ENCODE measurements around the gene KRTAP5-7.
A peak's percentile ranks its signal among the peaks of the same experiment; 100 is the strongest.
"Not testable (repeated sequence)": the region's sequence is repeated elsewhere in the genome, so short reads cannot be mapped to it uniquely, and the experiment has no call there.

KRTAP5-7 gene

DNA sequence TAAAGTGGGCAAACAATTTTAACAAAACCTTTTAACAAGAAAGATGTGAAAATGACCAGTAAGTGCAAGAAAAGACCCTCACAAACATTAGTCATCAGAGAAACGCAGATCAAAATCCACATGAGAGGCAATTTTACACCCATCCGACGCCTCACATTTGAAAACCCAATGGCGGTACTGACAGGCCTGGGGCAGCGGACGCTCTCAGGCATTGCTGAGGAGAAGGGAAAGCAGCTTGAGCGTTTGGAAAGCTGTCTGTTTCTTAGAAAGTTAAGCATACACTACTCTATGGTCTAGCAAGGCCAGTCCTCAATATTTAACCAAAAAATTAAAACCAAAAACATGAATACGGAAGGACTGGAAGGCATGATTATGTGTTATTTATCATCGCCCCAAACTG lies 8.8 kb downstream of the KRTAP5-7 start:
- DNase-seq, result no peak

DNA sequence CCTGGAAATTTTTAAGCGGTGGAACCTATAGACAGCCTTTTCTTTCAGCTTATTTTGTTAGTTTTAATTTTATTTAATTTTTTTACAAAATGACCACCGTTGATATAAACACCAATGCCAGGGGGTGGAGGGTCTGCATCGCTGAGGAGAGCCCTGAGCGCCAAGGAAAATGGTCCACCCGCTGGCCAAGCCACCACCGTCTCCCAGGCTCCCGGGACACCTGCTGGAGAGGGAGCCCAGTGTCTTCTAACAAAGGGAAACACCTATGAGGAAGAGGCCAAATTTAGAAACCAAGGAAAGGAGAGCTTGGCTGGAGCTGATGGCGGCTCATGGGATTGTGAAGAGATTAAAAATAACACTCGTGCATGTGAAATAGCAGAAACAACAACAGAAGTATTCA lies 10.5 kb downstream of the KRTAP5-7 start:
- DNase-seq, result no peak

DNA sequence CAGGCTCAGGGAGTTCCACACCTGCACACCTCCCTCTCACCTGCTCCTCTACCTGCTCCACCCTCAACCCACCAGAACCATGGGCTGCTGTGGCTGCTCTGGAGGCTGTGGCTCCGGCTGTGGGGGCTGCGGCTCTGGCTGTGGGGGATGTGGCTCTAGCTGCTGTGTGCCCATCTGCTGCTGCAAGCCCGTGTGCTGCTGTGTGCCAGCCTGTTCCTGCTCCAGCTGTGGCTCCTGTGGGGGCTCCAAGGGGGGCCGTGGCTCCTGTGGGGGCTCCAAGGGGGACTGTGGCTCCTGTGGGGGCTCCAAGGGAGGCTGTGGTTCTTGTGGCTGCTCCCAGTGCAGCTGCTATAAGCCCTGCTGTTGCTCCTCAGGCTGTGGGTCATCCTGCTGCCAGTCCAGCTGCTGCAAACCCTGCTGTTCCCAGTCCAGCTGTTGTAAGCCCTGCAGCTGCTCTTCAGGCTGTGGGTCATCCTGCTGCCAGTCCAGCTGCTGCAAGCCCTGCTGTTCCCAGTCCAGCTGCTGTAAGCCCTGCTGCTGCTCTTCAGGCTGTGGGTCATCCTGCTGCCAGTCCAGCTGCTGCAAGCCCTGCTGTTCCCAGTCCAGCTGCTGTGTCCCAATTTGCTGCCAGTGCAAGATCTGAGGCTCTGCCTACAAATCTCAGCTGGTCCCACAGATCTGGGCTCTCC lies 11.1 kb downstream of the KRTAP5-7 start, which contains the start of gene KRTAP5-8:
KRTAP5-8 (plus strand) TSS at position 49 of the 689 bp plus-strand sequence; CDS start at position 80, 31 bp downstream.
- not testable (repeated sequence) for DNase-seq

DNA sequence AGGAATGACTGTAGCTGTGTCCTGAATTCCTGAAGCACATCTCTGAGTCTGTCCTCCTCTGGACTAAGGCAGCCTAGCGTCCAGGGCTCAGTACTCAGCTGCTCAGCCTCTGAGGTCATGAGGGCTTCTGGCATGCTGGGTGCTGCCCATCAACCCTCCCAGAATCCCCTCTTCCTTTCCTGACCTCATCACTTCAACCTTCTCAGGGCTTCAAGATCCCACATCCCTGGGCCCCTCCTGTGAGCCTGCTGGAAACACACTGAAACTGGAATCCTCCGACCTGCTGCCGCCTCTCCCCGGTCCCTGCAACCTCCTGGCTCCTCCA lies 11.6 kb downstream of the KRTAP5-7 start:
- DNase-seq, result no peak

DNA sequence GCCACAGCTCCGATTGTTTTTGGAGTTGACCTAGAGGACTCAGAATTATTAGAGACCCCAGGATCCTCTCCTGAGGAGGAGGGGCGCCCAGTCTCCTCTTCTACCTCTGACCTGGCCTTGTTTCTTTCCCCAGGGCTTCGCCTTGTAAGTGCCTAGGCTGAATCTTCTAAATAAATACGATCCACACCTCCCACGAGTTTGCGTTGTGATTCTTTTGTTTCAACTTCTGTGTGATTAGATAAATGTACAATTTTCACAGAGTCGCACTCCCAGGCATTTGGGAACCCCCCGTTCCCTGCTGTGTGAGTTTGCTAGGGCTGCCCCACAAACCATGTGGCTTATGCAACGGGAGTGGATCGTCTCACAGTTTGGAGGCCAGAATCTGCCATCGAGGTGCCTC lies 11.9 kb downstream of the KRTAP5-7 start:
- DNase-seq, result no peak

DNA sequence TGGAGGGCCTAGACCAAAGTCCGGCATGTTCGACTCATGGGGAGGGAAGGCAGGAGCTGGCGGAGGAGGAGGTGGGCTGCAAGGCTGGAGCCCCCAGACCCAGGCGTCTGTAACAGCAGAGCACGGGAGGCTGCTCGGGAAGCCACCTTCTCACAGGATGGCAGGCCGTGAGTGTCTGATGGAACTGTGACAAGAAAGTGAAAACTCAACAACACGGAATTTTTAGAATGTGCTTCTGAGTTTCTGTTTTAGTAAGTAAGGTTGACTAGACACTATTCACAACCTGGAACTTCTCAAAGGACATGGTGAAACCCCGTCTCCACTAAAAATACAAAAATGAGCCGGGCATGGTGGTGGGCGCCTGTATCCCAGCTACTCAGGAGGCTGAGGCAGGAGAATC lies 12.9 kb downstream of the KRTAP5-7 start:
- DNase-seq, result not testable (repeated sequence)

DNA sequence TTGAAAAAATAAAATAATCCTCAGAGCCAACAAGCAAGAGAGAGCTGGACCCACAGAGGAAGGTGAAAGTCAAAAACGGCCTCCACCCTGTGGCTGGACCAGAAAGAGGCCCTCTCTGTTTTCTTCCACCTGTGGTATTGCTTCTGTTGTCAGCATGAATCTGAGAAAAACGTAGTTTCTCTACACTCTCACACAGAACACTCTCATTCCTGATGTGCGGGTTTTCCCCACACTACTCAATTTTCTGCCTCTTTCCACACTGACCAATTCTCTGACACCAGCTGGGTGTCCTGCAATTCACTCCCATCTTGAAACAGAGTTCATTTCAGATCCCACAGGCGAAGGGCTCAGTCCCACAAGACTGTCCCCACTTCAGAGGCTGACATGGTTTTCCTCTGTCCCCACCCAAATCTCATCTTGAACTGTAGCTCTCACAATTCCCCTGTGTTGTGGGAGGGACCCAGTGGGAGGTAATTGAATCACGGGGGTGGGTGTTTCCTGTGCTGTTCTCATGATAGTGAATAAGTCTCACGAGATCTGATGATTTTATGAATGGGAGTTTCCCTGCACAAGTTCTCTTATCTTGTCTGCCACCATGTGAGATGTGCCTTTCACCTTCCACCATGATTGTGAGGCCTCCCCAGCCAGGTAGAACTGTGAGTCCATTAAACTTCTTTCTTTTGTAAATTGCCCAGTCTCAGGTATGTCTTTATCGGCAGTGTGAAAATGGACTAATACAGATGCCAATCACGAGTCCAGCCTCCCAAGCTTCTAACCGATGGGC lies 13.6 kb downstream of the KRTAP5-7 start:
- not testable (repeated sequence) for DNase-seq

DNA sequence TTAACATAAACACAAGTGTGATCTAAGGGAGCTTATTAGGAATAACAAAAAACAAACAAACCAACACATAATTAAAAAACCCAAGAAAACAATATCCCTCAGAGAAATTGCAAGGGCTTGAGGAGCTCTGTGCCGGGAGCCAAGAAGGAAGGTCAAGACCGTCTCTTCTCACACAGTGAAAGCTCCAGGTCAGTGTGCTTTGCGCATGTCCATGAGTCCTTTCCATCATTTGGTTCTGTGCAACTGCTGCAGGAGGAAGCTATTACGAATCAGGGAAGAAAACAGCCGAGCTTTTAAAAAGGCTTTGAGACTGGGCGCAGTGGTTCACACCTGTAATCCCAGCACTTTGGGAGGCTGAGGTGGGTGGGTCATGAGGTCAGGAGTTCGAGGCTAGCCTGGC lies 15.3 kb downstream of the KRTAP5-7 start:
- no peak for DNase-seq

DNA sequence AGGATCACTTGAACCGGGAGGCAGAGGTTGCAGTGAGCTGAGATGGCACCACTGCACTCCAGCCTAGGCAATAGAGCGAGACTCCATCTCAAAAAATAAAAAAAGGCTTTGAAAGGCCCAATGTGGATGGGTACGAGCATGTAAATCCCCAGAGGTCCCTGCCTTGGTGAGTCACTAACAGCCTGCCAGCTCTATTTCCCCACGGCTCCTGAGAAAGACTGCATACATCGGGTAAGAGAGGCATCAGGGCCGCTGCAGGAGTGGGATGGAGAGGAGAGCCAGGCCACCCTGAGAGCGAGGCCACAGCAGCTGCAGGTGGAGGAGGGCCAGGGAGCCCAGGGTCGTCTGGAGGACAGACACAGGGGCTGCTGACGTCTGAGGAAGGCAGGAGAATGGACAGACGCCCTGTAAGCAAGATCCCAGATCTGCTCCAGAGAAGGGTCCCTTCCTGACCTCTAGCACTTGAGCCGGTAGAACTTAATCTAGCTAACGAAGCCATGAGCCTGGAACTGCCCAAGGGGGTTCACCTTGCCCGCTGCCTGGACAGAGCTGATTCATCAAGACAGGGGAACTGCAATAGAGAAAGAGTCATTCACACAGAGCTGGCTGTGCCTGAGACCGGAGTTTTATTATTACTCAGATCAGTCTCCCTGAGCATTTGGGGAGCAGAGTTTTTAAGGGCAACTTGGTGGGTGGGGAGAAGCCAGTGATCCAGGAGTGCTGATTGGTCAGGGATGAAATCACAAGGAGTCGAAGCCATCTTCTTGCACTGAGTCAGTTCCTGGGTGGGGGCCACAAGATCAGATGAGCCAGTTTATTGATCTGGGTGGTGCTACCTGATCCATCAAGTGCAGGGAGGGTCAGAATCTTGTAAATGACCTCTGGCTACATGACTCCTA lies 16.1 kb downstream of the KRTAP5-7 start:
- peak; percentile 26 for DNase-seq

DNA sequence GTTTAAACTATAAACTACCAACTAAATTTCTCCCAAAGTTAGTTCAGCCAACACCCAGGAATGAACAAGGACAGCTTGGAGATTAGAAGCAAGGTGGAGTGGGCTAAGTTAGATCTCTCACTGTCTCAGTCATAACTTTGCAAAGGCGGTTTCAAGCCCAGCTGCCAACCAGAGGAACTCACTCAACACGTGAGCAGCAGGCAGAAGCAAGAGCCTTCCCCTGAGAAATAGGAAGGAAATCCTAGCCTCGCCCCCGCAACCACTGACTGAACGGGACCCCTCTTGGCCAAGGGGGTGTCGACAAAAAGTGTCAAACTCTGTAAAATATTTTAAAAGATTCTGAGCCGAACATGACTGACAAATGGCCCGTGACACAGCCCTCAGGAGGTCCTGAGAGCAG lies 16.8 kb downstream of the KRTAP5-7 start:
- DNase-seq, result no peak

DNA sequence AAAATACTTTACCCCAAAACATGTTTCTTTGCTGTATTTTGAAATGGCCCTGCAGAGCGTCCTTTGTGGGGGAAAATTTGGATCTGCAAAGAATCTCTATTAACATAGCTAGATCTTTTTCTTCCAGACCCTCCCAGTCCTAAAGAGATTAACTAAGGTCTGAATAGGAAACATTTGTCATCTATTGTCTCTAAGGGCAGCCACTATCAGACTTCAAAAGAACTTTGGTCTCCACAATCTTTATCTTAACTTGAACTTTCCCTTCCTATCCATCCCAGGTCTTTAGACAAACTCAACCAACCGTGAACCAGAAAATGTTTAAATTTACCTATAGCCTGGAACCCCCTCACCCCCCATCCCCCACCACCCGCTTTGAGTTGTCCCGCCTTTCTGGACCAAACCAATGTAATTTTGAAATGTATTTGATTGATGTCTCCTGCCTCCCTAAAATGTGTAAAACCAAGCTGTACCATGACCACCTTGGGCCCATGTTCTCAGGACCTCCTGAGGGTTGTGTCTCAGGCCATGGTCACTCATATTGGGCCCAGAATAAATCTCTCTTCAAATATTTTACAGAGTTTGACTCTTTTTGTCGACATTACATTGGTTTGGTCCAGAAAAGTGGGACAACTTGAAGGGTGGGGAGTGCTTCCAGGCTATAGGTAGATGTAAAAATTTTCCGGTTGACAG lies 17.6 kb downstream of the KRTAP5-7 start:
- DNase-seq, result no peak

DNA sequence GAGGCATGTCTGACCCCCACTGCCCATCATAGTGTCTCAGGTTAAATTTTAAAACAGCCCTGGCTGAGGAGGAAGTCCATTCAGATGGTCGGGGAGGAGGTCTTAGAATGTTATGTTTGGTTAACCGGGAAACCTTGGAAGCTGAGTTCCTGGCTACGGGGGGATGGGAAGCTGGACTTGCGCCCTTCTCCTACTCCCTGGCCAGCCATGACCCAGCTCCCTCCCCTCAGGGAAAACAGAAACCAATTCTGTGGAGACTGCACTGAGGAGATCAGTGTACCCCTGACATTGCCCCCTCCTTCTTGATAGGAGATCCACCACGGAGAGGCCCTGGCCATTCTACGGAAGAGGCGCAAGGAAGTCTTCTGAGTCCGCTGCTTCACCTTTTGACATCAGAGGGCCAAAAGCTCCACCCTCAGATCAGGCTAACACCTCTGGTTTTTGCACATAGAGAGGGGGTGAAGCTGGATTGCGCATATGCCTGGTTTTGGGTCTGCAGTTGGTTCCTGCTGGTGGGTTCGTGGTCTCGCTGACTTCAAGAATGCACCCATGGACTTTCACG lies 18.4 kb downstream of the KRTAP5-7 start:
- DNase-seq, result no peak

DNA sequence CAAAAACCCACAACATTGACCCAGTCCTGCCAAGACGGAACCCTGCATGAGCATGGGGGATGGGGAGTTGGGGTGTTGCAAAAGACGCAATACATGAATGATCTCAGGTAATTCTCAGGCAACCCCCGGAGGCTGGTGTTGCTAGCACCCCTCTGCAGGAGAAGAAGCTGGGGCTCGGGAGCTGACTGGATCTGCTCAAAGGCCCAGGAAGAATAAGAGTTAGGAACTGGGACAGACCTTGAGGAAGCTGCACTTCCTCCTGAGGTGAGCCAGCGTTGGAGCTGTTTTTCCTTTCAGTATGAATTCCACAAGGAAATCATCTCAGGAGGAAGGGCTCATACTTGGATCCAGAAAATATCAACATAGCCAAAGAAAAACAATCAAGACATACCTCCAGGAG lies 21.1 kb downstream of the KRTAP5-7 start, which contains the start of gene KRTAP5-9:
KRTAP5-9 (plus strand) TSS at position 301 of the 400 bp plus-strand sequence. CDS start 238 bp downstream, outside the sequence.
- DNase-seq, result no peak

DNA sequence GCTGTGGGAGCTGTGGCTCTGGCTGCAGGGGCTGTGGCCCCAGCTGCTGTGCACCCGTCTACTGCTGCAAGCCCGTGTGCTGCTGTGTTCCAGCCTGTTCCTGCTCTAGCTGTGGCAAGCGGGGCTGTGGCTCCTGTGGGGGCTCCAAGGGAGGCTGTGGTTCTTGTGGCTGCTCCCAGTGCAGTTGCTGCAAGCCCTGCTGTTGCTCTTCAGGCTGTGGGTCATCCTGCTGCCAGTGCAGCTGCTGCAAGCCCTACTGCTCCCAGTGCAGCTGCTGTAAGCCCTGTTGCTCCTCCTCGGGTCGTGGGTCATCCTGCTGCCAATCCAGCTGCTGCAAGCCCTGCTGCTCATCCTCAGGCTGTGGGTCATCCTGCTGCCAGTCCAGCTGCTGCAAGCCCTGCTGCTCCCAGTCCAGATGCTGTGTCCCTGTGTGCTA lies 21.7 kb downstream of the KRTAP5-7 start:
- DNase-seq, result no peak

DNA sequence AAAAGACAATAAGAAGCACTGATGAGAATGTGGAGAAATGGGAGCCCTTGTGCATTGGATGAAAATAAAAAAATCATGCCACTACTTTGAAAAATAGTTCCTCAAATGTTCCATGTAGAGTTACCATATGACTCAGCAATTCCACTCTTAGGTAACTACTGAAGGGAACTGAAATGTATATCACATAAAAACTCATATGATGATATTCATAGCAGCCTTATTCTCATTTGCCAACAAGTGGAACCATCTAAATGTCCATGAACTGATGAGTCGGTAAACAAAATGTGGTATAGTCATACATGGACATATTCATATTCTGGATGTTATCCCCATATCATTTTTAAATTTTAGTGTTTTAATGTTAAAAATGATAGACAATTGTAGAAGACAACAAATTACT lies 24.6 kb downstream of the KRTAP5-7 start:
- no peak for DNase-seq

DNA sequence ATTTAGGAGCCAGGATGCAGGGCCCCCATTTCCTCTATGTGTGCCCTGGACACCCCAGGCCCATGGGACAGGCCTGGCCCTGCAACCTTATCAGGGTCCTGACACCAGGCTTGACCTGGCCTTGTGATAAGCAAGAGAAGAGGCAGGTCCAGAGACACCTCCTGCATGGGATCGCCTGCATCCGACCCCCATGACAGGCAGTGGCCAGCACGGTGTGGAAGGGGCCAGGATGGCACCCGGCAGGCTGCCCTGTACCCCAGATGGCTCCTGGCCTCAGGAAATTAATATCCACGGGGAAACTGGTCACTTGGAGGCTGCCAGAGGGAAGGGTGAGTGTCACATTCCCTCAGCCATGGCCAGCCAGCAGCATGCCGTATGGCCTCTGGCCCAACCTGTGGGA lies 27.9 kb downstream of the KRTAP5-7 start:
- DNase-seq, result no peak

DNA sequence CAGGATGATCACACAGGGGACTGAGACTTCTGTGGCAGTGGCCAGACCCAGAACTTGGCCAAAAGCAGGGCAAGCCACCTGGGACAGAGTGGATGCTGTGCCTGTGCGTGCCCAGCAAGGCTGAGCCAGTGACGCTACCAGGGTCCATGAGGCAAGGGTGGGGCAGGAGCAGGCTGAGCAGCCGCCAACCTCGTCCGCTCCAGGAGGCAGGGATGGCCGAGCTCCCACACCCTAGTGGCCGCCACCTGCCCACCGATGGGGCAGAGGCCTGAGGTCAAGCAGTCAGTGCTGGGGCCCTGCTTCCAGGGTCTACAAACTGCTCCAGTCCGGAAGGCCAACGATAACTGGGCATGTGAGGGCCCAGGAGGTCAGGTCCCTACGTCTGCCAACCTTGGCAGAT lies 28.4 kb downstream of the KRTAP5-7 start:
- DNase-seq, result no peak

DNA sequence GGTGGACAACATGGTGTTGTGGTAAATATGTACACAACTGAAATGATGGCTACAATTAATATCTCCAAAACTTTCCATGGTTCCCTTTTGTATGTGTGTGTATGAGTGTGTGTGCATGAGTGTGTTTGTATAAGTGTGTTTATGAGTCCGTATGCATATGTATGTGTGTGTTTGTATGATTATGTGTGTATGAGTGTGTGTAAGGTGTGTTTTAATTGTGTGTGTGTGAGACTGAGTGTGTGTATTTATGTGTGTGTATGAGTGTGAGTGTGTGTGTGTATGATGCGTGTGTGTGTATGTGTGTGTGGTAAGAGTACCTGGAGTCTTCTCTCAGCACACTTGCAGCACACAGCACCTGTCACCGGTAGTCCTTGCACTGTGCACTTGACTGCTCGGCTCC lies 29.0 kb downstream of the KRTAP5-7 start:
- no peak for DNase-seq

DNA sequence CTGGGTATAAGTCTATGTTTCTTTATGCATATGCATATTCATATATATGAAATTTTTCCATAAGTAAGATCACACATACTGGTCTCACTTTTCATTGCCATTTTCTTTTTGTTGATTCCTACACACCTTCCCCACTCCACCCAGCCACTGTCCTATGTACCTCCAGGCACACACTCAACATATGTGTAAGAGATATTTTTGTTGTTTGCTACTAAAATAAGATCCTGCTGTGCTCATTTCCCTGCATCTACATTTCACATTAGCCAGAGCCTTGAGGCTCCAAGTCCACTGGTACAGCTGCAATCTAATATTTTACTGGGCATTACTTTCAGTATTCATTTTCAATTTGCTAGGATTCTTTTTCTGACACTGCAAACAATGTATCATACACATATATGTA lies 30.2 kb downstream of the KRTAP5-7 start:
- no peak for DNase-seq

DNA sequence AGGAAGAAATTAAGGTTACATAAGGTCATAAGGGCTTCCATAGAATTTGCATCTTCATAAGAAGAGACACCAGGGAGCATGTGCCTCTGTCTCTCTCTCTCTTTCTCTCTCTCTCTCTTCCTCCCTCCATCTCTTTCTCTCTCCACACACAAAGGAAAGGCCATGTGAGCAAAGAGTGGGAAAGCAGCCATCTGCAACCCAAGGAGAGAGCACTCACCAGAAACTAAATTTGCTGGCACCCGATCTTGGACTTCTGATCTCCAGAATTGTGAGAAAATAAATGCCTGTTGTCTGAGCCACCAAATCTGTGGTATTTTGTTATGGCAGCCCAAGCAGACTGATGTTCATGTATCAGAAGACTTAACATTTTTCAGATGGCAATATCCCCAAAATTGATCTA lies 31.9 kb downstream of the KRTAP5-7 start:
- no peak for DNase-seq

DNA sequence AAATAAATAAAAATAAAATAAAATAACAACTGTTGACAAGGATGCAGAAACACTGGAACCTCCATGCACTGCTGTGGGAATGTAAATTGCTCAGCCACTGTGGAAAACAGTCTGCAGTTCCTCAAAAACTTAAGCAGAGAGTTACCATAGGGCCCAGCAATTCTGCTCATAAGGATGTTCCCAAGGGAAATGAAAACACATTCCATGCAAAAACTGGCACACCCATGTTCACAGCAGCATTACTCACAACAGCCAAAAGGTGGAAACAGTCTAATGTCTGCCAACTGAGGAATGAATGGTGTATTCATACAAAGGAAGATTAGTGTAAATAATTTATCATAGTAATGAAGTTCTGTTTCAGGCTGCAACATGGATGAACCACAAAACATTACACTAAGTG lies 35.1 kb downstream of the KRTAP5-7 start:
- no peak for DNase-seq

DNA sequence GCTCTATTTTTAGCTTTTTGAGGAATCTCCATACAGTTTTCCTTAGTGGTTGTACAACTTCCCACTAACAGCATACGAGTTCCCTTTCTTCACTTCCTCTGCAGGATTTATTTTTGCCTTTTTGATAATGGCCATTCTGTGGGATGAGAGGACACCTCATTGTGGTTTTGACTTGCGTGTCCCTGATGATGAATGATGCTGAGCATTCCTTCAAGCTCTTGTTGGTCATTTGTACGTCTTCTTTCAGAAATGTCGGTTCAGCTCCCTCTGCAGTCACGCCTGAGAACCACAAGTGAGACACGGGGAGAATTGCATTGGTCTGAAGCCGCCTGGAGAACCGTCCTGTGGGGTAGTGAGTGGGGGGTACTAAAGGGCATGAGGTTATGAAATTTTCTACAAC lies 36.3 kb downstream of the KRTAP5-7 start:
- peak; percentile 15 for DNase-seq
